Endodermal cell (in vitro differentiated cells): ENCODE measurements around the gene FBXL17. TPM values are rescaled to one million over a fixed set of nuclear protein-coding genes. Genes with fewer than 3 reads are reported as not detected.
A peak's percentile ranks its signal among the peaks of the same experiment; 100 is the strongest.

Experiments used
- DNase-seq: peaks from one replicate; pipeline ENCODE4 v3.0.0-alpha.2; 2017
- H3K27ac ChIP-seq: 2 replicates; pipeline ENCODE4 v1.5.1; 2013; ENCODE audit warnings: mild to moderate bottlenecking, low read depth, low read length, moderate library complexity
- H3K27me3 ChIP-seq: 2 replicates; pipeline ENCODE4 v1.6.1; 2013; ENCODE audit warnings: mild to moderate bottlenecking, low read length, moderate library complexity; ENCODE audit not compliant: insufficient read depth, control insufficient read depth, poor library complexity, severe bottlenecking
- H3K36me3 ChIP-seq: 2 replicates; pipeline ENCODE4 v1.7.0; 2013; ENCODE audit warnings: mild to moderate bottlenecking, low read length, moderate library complexity; ENCODE audit not compliant: control insufficient read depth, insufficient read depth
- H3K4me1 ChIP-seq: one replicate; pipeline ENCODE4 v1.7.0; 2013; ENCODE audit warnings: low read length; ENCODE audit not compliant: control insufficient read depth, insufficient read depth
- H3K4me3 ChIP-seq: 2 replicates; pipeline ENCODE4 v1.5.1; 2013; ENCODE audit warnings: mild to moderate bottlenecking, low read length, moderate library complexity
- H3K9ac ChIP-seq: 2 replicates; pipeline ENCODE4 v1.6.1; 2013; ENCODE audit warnings: mild to moderate bottlenecking, low read length, moderate library complexity; ENCODE audit not compliant: poor library complexity, severe bottlenecking; ENCODE audit errors: extremely low read depth
- H3K9me3 ChIP-seq: 2 replicates; pipeline ENCODE4 v1.6.1; 2013; ENCODE audit warnings: mild to moderate bottlenecking, low read length, moderate library complexity; ENCODE audit not compliant: control insufficient read depth
- H3K27ac Mint-ChIP-seq: 2 replicates; pipeline ENCODE4 v1.8.0; 2020; ENCODE audit warnings: mixed read lengths
- H3K27me3 Mint-ChIP-seq: 2 replicates; pipeline ENCODE4 v1.8.0; 2021; ENCODE audit warnings: mild to moderate bottlenecking, mixed read lengths; ENCODE audit not compliant: insufficient read depth
- H3K36me3 Mint-ChIP-seq: 2 replicates; pipeline ENCODE4 v1.8.0; 2020; ENCODE audit warnings: low read depth, mixed read lengths
- H3K4me1 Mint-ChIP-seq: 2 replicates; pipeline ENCODE4 v1.8.0; 2020; ENCODE audit warnings: mixed read lengths
- H3K4me3 Mint-ChIP-seq: 2 replicates; pipeline ENCODE4 v1.8.0; 2020; ENCODE audit warnings: mild to moderate bottlenecking, moderate library complexity, mixed read lengths
- H3K9me3 Mint-ChIP-seq: 2 replicates; pipeline ENCODE4 v1.8.0; 2020; ENCODE audit warnings: mild to moderate bottlenecking, mixed read lengths
- WGBS, 2 experiments: methylation state at CpG; one replicate each; pipeline versions ENCODE4 v1.1.5 to v1.1.7; 2013; ENCODE audit warnings: missing lambda C conversion rate in 2 of 2, mixed read lengths in 1 of 2; ENCODE audit not compliant: insufficient coverage in 1 of 2, insufficient read length in 1 of 2; 5-methylcytosine and 5-hydroxymethylcytosine counted together
- total RNA-seq, 2 donors: library from RNA; stranded (reverse); fragmentation: NEBNext Ultra II Directional in 1 of 2; extraction: Animal tissue kit (Norgen Biotek cat#: 25700) in 1 of 2; gene quantifications; 2 replicates in 1 of 2; 3 replicates in 1 of 2; pipeline ENCODE4 v1.2.1, GENCODE V29; 2021
- TF ChIP-seq, protein P1 (sequence below): fragments of 200-600 bp; sonication (generic); conservative IDR thresholded peaks from 2 replicates; pipeline ENCODE4 v1.5.0; 2021; ENCODE audit warnings: antibody characterized with exemption, mild to moderate bottlenecking

FBXL17 gene
- total RNA-seq, 2 donors from 2014 or later = 7.4 to 8.6 TPM

DNA sequence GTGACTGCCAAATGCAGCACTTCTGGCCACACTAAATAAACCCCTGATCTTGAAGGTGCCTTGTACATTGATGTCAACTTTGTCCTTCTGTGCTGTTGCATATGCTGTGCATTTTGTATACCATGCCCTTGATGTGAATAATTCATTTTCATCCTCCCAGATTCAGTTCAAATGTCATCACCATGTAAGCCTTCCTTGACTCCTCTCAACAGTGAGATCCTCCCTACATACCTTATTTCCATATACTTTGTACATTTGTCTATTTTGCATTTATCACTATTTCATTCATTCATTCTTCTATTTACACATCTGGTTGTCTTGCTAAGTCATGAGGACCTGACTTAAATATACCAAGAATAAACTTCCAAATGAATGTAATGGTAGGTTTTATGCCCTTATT lies 438.0 kb downstream of the FBXL17 start:
- H3K36me3 Mint-ChIP-seq = no peaks in the 10 kb centered on the region
- no peak overlapping the region for H3K27ac Mint-ChIP-seq
- Histone ChIP-seq H3K4me1 (no peaks in the 10 kb centered on the region), H3K36me3 (no peaks in the 10 kb centered on the region), H3K4me3 (no peak overlapping the region), H3K27me3 (no peaks in the 10 kb centered on the region), H3K9ac (no peak overlapping the region), H3K27ac (no peak overlapping the region), H3K9me3 (no peaks in the 10 kb centered on the region)
- TF ChIP-seq, protein P1, sequence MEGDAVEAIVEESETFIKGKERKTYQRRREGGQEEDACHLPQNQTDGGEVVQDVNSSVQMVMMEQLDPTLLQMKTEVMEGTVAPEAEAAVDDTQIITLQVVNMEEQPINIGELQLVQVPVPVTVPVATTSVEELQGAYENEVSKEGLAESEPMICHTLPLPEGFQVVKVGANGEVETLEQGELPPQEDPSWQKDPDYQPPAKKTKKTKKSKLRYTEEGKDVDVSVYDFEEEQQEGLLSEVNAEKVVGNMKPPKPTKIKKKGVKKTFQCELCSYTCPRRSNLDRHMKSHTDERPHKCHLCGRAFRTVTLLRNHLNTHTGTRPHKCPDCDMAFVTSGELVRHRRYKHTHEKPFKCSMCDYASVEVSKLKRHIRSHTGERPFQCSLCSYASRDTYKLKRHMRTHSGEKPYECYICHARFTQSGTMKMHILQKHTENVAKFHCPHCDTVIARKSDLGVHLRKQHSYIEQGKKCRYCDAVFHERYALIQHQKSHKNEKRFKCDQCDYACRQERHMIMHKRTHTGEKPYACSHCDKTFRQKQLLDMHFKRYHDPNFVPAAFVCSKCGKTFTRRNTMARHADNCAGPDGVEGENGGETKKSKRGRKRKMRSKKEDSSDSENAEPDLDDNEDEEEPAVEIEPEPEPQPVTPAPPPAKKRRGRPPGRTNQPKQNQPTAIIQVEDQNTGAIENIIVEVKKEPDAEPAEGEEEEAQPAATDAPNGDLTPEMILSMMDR = no peak
- DNase-seq = no peak
- no peak overlapping the region for H3K4me3 Mint-ChIP-seq
- no peaks in the 10 kb centered on the region for H3K27me3 Mint-ChIP-seq
- H3K9me3 Mint-ChIP-seq = no peaks in the 10 kb centered on the region
- peaks cover 9% of the 10 kb centered on the region for H3K4me1 Mint-ChIP-seq

DNA sequence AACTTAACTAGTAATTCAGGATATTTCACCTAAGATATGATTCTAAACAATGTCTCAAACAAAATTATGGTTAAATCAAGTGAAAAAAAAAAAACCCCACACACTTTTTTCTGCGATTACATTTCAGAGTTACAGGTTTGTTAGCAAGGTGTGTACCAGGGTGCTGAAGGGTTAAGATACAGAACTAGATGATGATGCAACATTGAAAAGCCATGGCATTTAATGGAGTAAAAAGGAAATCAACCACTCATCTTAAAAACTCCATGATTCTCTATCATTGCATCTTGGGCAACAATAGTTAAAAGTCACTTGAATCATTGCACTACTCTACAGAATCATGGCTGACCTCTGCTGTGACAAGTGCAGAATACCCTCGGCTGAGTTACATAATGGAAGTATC lies 440.9 kb downstream of the FBXL17 start:
- TF ChIP-seq, protein P1 = no peak
- H3K4me1 ChIP-seq = no peaks in the 10 kb centered on the region
- H3K27me3 ChIP-seq = no peaks in the 10 kb centered on the region
- WGBS, 2 experiments = 90% methylated on average over 1 to 2 of the region's 2 CpGs
- no peaks in the 10 kb centered on the region for H3K27me3 Mint-ChIP-seq
- no peak for DNase-seq
- H3K4me1 Mint-ChIP-seq = peaks cover 18% of the 10 kb centered on the region
- no peaks in the 10 kb centered on the region for H3K9me3 Mint-ChIP-seq
- H3K27ac Mint-ChIP-seq = no peak overlapping the region
- H3K36me3 ChIP-seq = no peaks in the 10 kb centered on the region
- H3K9ac ChIP-seq = no peak overlapping the region
- no peaks in the 10 kb centered on the region for H3K9me3 ChIP-seq
- no peak overlapping the region for H3K27ac ChIP-seq
- H3K4me3 ChIP-seq = no peak overlapping the region
- no peaks in the 10 kb centered on the region for H3K36me3 Mint-ChIP-seq
- H3K4me3 Mint-ChIP-seq = no peak overlapping the region

DNA sequence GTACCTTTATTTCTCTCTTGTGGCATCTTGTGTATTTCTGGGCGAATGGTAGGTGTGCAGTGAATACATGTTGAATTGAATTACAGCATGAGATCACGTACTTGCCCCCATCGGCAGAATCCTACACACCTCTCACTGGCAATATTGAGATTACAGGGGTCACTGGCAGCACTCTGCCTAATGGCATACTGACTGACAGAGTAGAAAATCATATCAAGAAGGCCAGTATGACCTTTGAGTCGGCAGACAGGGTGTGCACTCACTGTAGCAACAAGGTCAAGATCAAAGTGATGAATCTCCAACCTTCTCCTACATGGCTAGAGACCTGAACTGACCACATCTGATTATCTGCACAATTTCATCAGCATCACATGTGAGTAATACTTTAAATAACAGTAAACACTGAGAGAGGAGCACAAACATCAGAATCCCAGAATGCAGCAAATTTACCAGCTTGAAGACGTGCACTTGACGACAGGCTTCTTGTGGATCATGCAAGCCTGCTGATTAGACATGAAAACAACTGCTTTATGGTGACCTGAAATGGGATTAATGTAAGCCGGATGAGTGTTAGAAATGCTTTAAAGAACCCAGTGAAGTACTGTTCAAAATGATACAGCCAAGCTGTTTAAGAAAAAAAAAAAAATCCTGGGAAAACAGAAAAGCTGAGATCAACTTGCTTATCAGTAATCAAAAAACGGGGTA lies 444.1 kb downstream of the FBXL17 start:
- Mint-ChIP-seq H3K9me3 (no peaks in the 10 kb centered on the region), H3K27ac (no peak overlapping the region)
- H3K9ac ChIP-seq = no peak overlapping the region

More for the DNA sequence above, 444.1 kb downstream of the FBXL17 start:
- Histone ChIP-seq H3K4me3 (no peak overlapping the region), H3K4me1 (no peaks in the 10 kb centered on the region), H3K27me3 (no peaks in the 10 kb centered on the region), H3K27ac (peak overlapping the region; percentile 89), H3K9me3 (no peaks in the 10 kb centered on the region), H3K36me3 (no peaks in the 10 kb centered on the region)
- WGBS, 2 experiments = 91 to 93% methylated on average over 8 of the region's 8 CpGs
- H3K27me3 Mint-ChIP-seq = no peaks in the 10 kb centered on the region
- no peak overlapping the region for H3K4me3 Mint-ChIP-seq
- TF ChIP-seq, protein P1 = no peak
- DNase-seq = no peak
- peaks cover 32% of the 10 kb centered on the region for H3K4me1 Mint-ChIP-seq
- H3K36me3 Mint-ChIP-seq = no peaks in the 10 kb centered on the region
